K562 (cell line): Measurements from ENCODE around the gene CARMIL1.

Experiments
- ATF3 ChIP-seq, 2 experiments: fragments of 450-650 bp in 1 of 2; sonication (generic) in 1 of 2; formaldehyde crosslinking in 1 of 2; IDR thresholded peaks in 1 of 2; conservative IDR thresholded peaks in 1 of 2; 2 replicates each; pipeline versions ENCODE4 v1.6.1 to v1.8.1; 2016 to 2023; ENCODE audit warnings: mild to moderate bottlenecking in 2 of 2, moderate library complexity in 2 of 2, inconsistent platforms in 1 of 2, missing genetic modification reagents in 1 of 2
- CREB1 ChIP-seq, 2 experiments: sonication (generic) in 1 of 2; formaldehyde crosslinking in 1 of 2; IDR thresholded peaks; 2 replicates each; pipeline versions ENCODE4 v1.6.1 to v1.8.0; 2012 to 2022; ENCODE audit warnings: inconsistent platforms in 1 of 2, mild to moderate bottlenecking in 1 of 2, missing genetic modification reagents in 1 of 2, moderate library complexity in 1 of 2
- KAT8 ChIP-seq: fragments of 450-650 bp; IDR thresholded peaks from 2 replicates; pipeline ENCODE4 v1.6.1; 2016; ENCODE audit warnings: low read depth, mild to moderate bottlenecking
- POLR2A ChIP-seq: fragments of 450-650 bp; conservative IDR thresholded peaks from 2 replicates; pipeline ENCODE4 v1.6.1; 2016
- PYGO2 ChIP-seq: fragments of 450-650 bp; IDR thresholded peaks from 2 replicates; pipeline ENCODE4 v1.6.1; 2016; ENCODE audit warnings: mild to moderate bottlenecking, missing genetic modification characterization, moderate library complexity, missing compliant biosample characterization
- TAF7 ChIP-seq: fragments of 450-650 bp; IDR thresholded peaks from 2 replicates; pipeline ENCODE4 v1.6.1; 2016; ENCODE audit warnings: missing genetic modification characterization, missing compliant biosample characterization
- USF2 ChIP-seq: sonication (generic); formaldehyde crosslinking; IDR thresholded peaks from 2 replicates; pipeline ENCODE4 v1.5.0; 2020; ENCODE audit warnings: missing genetic modification reagents
- ZBTB12 ChIP-seq: fragments of 250-450 bp; sonication (Bioruptor Pico); IDR thresholded peaks from 2 replicates; pipeline ENCODE4 v1.4.0; 2020
- ZNF778 ChIP-seq: fragments of 450-650 bp; formaldehyde crosslinking; IDR thresholded peaks from 2 replicates; pipeline ENCODE4 v1.4.0; 2020; ENCODE audit warnings: mild to moderate bottlenecking, moderate library complexity

- TF ChIP-seq ZBTB12 (no peak), TAF7 (no peak), KAT8 (no peak), POLR2A (no peak), ATF3 (IDR thresholded peaks at IDR 0.05) (no peak), ATF3 (CRISPR knock-in tag; conservative IDR thresholded peaks at IDR 0.05) (no peak), CREB1 (IDR thresholded peaks at IDR 0.05) (no peak), CREB1 (CRISPR knock-in tag; IDR thresholded peaks at IDR 0.05) (no peak), PYGO2 (tag) (no peak), USF2 (no peak), ZNF778 (CRISPR knock-in tag) (no peak)
These were observed 28.8 kb downstream of the CARMIL1 start for GRCh38 chr6:25307805-25308494.
